Tibial nerve (tissue), 4 donors: ENCODE data around the gene CACNG5.

Source experiments
- EP300 ChIP-seq, 2 donors: sonication (generic); formaldehyde crosslinking; IDR thresholded peaks; one replicate each; pipeline ENCODE4 v1.6.1; 2017; ENCODE audit warnings: antibody characterized with exemption in 2 of 2, mild to moderate bottlenecking in 1 of 2
- POLR2A ChIP-seq, 2 donors: fragments of 450-650 bp; IDR thresholded peaks; one replicate each; pipeline ENCODE4 v1.6.1; 2017; ENCODE audit warnings: antibody characterized with exemption in 2 of 2, mild to moderate bottlenecking in 2 of 2, moderate library complexity in 2 of 2
- TF ChIP-seq, protein P1 (sequence below), 5 experiments: fragments of 200-600 bp in 3 of 5; fragments of 450-650 bp in 2 of 5; sonication (generic) in 3 of 5; IDR thresholded peaks; one replicate each; pipeline ENCODE4 v1.5.1; 2016 to 2019; ENCODE audit warnings: antibody characterized with exemption in 5 of 5, mild to moderate bottlenecking in 3 of 5, moderate library complexity in 2 of 5

GRCh38 chr17:66860204-66860603 is 25.3 kb downstream of the CACNG5 start:
- TF ChIP-seq, protein P1, sequence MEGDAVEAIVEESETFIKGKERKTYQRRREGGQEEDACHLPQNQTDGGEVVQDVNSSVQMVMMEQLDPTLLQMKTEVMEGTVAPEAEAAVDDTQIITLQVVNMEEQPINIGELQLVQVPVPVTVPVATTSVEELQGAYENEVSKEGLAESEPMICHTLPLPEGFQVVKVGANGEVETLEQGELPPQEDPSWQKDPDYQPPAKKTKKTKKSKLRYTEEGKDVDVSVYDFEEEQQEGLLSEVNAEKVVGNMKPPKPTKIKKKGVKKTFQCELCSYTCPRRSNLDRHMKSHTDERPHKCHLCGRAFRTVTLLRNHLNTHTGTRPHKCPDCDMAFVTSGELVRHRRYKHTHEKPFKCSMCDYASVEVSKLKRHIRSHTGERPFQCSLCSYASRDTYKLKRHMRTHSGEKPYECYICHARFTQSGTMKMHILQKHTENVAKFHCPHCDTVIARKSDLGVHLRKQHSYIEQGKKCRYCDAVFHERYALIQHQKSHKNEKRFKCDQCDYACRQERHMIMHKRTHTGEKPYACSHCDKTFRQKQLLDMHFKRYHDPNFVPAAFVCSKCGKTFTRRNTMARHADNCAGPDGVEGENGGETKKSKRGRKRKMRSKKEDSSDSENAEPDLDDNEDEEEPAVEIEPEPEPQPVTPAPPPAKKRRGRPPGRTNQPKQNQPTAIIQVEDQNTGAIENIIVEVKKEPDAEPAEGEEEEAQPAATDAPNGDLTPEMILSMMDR (IDR thresholded peaks at IDR 0.05), result no peak
- no peak for TF ChIP-seq EP300 (IDR thresholded peaks at IDR 0.05)
- no peak for TF ChIP-seq POLR2A (IDR thresholded peaks at IDR 0.05)
